A673 (cell line): ENCODE data around the gene POPDC2.

Source experiments
- CTCF ChIP-seq: fragments of 300-800, 200-600 bp; sonication (generic); conservative IDR thresholded peaks from 2 replicates; pipeline ENCODE4 v1.5.1; 2017; ENCODE audit warnings: low read depth, mild to moderate bottlenecking, antibody characterized with exemption, low read length, moderate library complexity, mixed read lengths
- EZH2 ChIP-seq: fragments of 200-600 bp; sonication (generic); IDR thresholded peaks from 2 replicates; pipeline ENCODE4 v1.6.1; 2017; ENCODE audit warnings: borderline replicate concordance, low read depth, mild to moderate bottlenecking, mixed read lengths, antibody characterized with exemption, low read length; ENCODE audit not compliant: poor library complexity, severe bottlenecking

GRCh38 chr3:119631516-119631915 lies 28.9 kb downstream of the POPDC2 start:
- TF ChIP-seq CTCF (no peak), EZH2 (no peak)
